HG03135 (cell line): ENCODE data around the gene NEK10.
A peak's percentile ranks its signal among the peaks of the same experiment; 100 is the strongest.

ENCODE experiments used
- ATAC-seq: cut with Tn5 transposase; IDR thresholded peaks from one replicate; pipeline ENCODE4 v1.9.1; 2021; ENCODE audit warnings: mild to moderate bottlenecking, moderate library complexity; ENCODE audit not compliant: unreplicated experiment

NEK10 gene

GRCh38 chr3:27193056-27193455 lies 176.1 kb downstream of the NEK10 start:
- no peak for ATAC-seq

- ATAC-seq = no peak
Observed at GRCh38 chr3:27186013-27186412, 183.2 kb downstream of the NEK10 start.

GRCh38 chr3:27185231-27185989 lies 183.8 kb downstream of the NEK10 start:
- ATAC-seq = no peak

- no peak for ATAC-seq
Observed at GRCh38 chr3:27184261-27184660, 184.9 kb downstream of the NEK10 start.

- ATAC-seq = no peak
Observed at GRCh38 chr3:27176256-27176655, 192.9 kb downstream of the NEK10 start.

GRCh38 chr3:27174530-27174929 lies 194.7 kb downstream of the NEK10 start:
- ATAC-seq = no peak

GRCh38 chr3:27171113-27171512 lies 198.1 kb downstream of the NEK10 start:
- ATAC-seq = peak; percentile 91

- no peak for ATAC-seq
Observed at GRCh38 chr3:27166888-27167287, 202.3 kb downstream of the NEK10 start.

- no peak for ATAC-seq
Observed at GRCh38 chr3:27165321-27165721, 203.9 kb downstream of the NEK10 start.

- ATAC-seq = no peak
Observed at GRCh38 chr3:27160779-27161287, 208.3 kb downstream of the NEK10 start.

GRCh38 chr3:27160146-27160545 lies 209.0 kb downstream of the NEK10 start:
- ATAC-seq = no peak

GRCh38 chr3:27147215-27147614 lies 222.0 kb downstream of the NEK10 start:
- ATAC-seq = no peak

GRCh38 chr3:27146786-27147185 lies 222.4 kb downstream of the NEK10 start:
- no peak for ATAC-seq

GRCh38 chr3:27145719-27146118 lies 223.5 kb downstream of the NEK10 start:
- ATAC-seq = no peak

GRCh38 chr3:27141668-27142067 lies 227.5 kb downstream of the NEK10 start:
- no peak for ATAC-seq

- ATAC-seq = no peak
Observed at GRCh38 chr3:27138562-27138961, 230.6 kb downstream of the NEK10 start.

- no peak for ATAC-seq
Observed at GRCh38 chr3:27138005-27138404, 231.2 kb downstream of the NEK10 start.

GRCh38 chr3:27134171-27134796 lies 234.9 kb downstream of the NEK10 start:
- peak; percentile 92 for ATAC-seq

GRCh38 chr3:27133060-27133459 lies 236.1 kb downstream of the NEK10 start:
- ATAC-seq = no peak

- no peak for ATAC-seq
Observed at GRCh38 chr3:27130796-27131195, 238.4 kb downstream of the NEK10 start.

GRCh38 chr3:27127879-27128278 lies 241.3 kb downstream of the NEK10 start:
- ATAC-seq = no peak

- no peak for ATAC-seq
Observed at GRCh38 chr3:27127195-27127594, 242.0 kb downstream of the NEK10 start.
